Activated T-cell treated with anti-CD3 and anti-CD28 coated beads, Interleukin-2, amount 50 U/mL, for 24 hours (primary cell): ENCODE measurements around the gene MYEF2.

ENCODE experiments used
- DNase-seq: peaks from one replicate; pipeline ENCODE4 v3.0.0-alpha.2; 2020
- H3K27ac Mint-ChIP-seq: 2 replicates; pipeline ENCODE4 v1.8.0; 2020; ENCODE audit warnings: mild to moderate bottlenecking, mixed read lengths
- H3K27me3 Mint-ChIP-seq: 2 replicates; pipeline ENCODE4 v1.8.0; 2020; ENCODE audit warnings: mixed read lengths
- H3K36me3 Mint-ChIP-seq: 2 replicates; pipeline ENCODE4 v1.8.0; 2020; ENCODE audit warnings: low read depth, mixed read lengths
- H3K4me1 Mint-ChIP-seq: 2 replicates; pipeline ENCODE4 v1.8.0; 2020; ENCODE audit warnings: low read depth, mixed read lengths
- H3K4me3 Mint-ChIP-seq: 2 replicates; pipeline ENCODE4 v1.8.0; 2020; ENCODE audit warnings: mild to moderate bottlenecking, moderate library complexity, mixed read lengths
- H3K9me3 Mint-ChIP-seq: 2 replicates; pipeline ENCODE4 v1.8.0; 2020; ENCODE audit warnings: mixed read lengths

The MYEF2 gene

GRCh38 chr15:48176957-48177356 is 1.1 kb downstream of the MYEF2 start:
- peak overlapping the region; percentile 86 for H3K4me3 Mint-ChIP-seq
- H3K27me3 Mint-ChIP-seq, result peaks cover 22% of the 10 kb centered on the region
- peaks cover 3% of the 10 kb centered on the region for H3K36me3 Mint-ChIP-seq
- H3K4me1 Mint-ChIP-seq, result peaks cover 20% of the 10 kb centered on the region
- H3K9me3 Mint-ChIP-seq, result peaks cover 5% of the 10 kb centered on the region
- DNase-seq, result no peak
- H3K27ac Mint-ChIP-seq, result no peak overlapping the region

GRCh38 chr15:48176112-48176511 is 2.0 kb downstream of the MYEF2 start:
- Mint-ChIP-seq H3K27me3 (peaks cover 19% of the 10 kb centered on the region), H3K4me3 (no peak overlapping the region), H3K27ac (no peak overlapping the region), H3K36me3 (peaks cover 3% of the 10 kb centered on the region), H3K4me1 (peaks cover 20% of the 10 kb centered on the region), H3K9me3 (peaks cover 6% of the 10 kb centered on the region)
- no peak for DNase-seq

GRCh38 chr15:48175126-48175525 is 3.0 kb downstream of the MYEF2 start:
- H3K27ac Mint-ChIP-seq, result no peak overlapping the region
- no peak for DNase-seq
- H3K9me3 Mint-ChIP-seq, result peaks cover 6% of the 10 kb centered on the region
- H3K4me3 Mint-ChIP-seq, result no peak overlapping the region
- H3K27me3 Mint-ChIP-seq, result peaks cover 17% of the 10 kb centered on the region
- peaks cover 3% of the 10 kb centered on the region for H3K36me3 Mint-ChIP-seq
- peaks cover 20% of the 10 kb centered on the region for H3K4me1 Mint-ChIP-seq

GRCh38 chr15:48170981-48171380 is 7.1 kb downstream of the MYEF2 start:
- DNase-seq, result no peak
- H3K4me1 Mint-ChIP-seq, result peaks cover 7% of the 10 kb centered on the region
- H3K27ac Mint-ChIP-seq, result no peak overlapping the region
- peaks cover 6% of the 10 kb centered on the region for H3K9me3 Mint-ChIP-seq
- H3K36me3 Mint-ChIP-seq, result peaks cover 24% of the 10 kb centered on the region
- no peak overlapping the region for H3K4me3 Mint-ChIP-seq
- peaks cover 2% of the 10 kb centered on the region for H3K27me3 Mint-ChIP-seq

- Mint-ChIP-seq H3K9me3 (peaks cover 6% of the 10 kb centered on the region), H3K27me3 (no peaks in the 10 kb centered on the region), H3K36me3 (peaks cover 36% of the 10 kb centered on the region), H3K27ac (no peak overlapping the region), H3K4me3 (no peak overlapping the region), H3K4me1 (no peaks in the 10 kb centered on the region)
- DNase-seq, result no peak
Observed at GRCh38 chr15:48168616-48169015, 9.5 kb downstream of the MYEF2 start.

- Mint-ChIP-seq H3K9me3 (no peaks in the 10 kb centered on the region), H3K4me1 (no peaks in the 10 kb centered on the region), H3K4me3 (no peak overlapping the region), H3K36me3 (peaks cover 31% of the 10 kb centered on the region), H3K27me3 (no peaks in the 10 kb centered on the region), H3K27ac (no peak overlapping the region)
- no peak for DNase-seq
Observed at GRCh38 chr15:48153526-48153925, 24.6 kb downstream of the MYEF2 start.

- Mint-ChIP-seq H3K27ac (no peak overlapping the region), H3K27me3 (no peaks in the 10 kb centered on the region), H3K4me1 (peaks cover 2% of the 10 kb centered on the region), H3K4me3 (no peak overlapping the region), H3K36me3 (peaks cover 30% of the 10 kb centered on the region), H3K9me3 (no peaks in the 10 kb centered on the region)
- no peak for DNase-seq
Observed at GRCh38 chr15:48149858-48150257, 28.2 kb downstream of the MYEF2 start.

- H3K27me3 Mint-ChIP-seq, result no peaks in the 10 kb centered on the region
- H3K4me3 Mint-ChIP-seq, result no peak overlapping the region
- peaks cover 3% of the 10 kb centered on the region for H3K4me1 Mint-ChIP-seq
- H3K36me3 Mint-ChIP-seq, result peaks cover 22% of the 10 kb centered on the region
- no peak for DNase-seq
- H3K9me3 Mint-ChIP-seq, result no peaks in the 10 kb centered on the region
- no peak overlapping the region for H3K27ac Mint-ChIP-seq
Observed at GRCh38 chr15:48147358-48147757, 30.7 kb downstream of the MYEF2 start.

GRCh38 chr15:48145923-48146322 is 32.2 kb downstream of the MYEF2 start:
- peaks cover 19% of the 10 kb centered on the region for H3K36me3 Mint-ChIP-seq
- H3K4me1 Mint-ChIP-seq, result peaks cover 3% of the 10 kb centered on the region
- no peaks in the 10 kb centered on the region for H3K9me3 Mint-ChIP-seq

GRCh38 chr15:48144889-48145288 is 33.2 kb downstream of the MYEF2 start:
- H3K4me1 Mint-ChIP-seq, result peaks cover 3% of the 10 kb centered on the region
- no peak overlapping the region for H3K27ac Mint-ChIP-seq
- H3K4me3 Mint-ChIP-seq, result no peak overlapping the region
- H3K9me3 Mint-ChIP-seq, result no peaks in the 10 kb centered on the region
- peaks cover 19% of the 10 kb centered on the region for H3K36me3 Mint-ChIP-seq
- H3K27me3 Mint-ChIP-seq, result no peaks in the 10 kb centered on the region
- no peak for DNase-seq

More at GRCh38 chr15:48145923-48146322, 32.2 kb downstream of the MYEF2 start:
- no peak for DNase-seq
- Mint-ChIP-seq H3K4me3 (no peak overlapping the region), H3K27ac (no peak overlapping the region), H3K27me3 (no peaks in the 10 kb centered on the region)

- Mint-ChIP-seq H3K9me3 (no peaks in the 10 kb centered on the region), H3K4me1 (peaks cover 3% of the 10 kb centered on the region), H3K27ac (no peak overlapping the region), H3K4me3 (no peak overlapping the region), H3K27me3 (no peaks in the 10 kb centered on the region), H3K36me3 (peaks cover 17% of the 10 kb centered on the region)
- no peak for DNase-seq
Observed at GRCh38 chr15:48143856-48144255, 34.2 kb downstream of the MYEF2 start.

- Mint-ChIP-seq H3K27me3 (no peaks in the 10 kb centered on the region), H3K9me3 (no peaks in the 10 kb centered on the region), H3K4me3 (no peak overlapping the region), H3K4me1 (no peaks in the 10 kb centered on the region), H3K36me3 (no peaks in the 10 kb centered on the region), H3K27ac (no peak overlapping the region)
- DNase-seq, result no peak
Observed at GRCh38 chr15:48132874-48133273, 45.2 kb downstream of the MYEF2 start.

GRCh38 chr15:48131324-48131723 is 46.8 kb downstream of the MYEF2 start:
- H3K9me3 Mint-ChIP-seq, result no peaks in the 10 kb centered on the region
- no peaks in the 10 kb centered on the region for H3K27me3 Mint-ChIP-seq
- H3K36me3 Mint-ChIP-seq, result no peaks in the 10 kb centered on the region
- H3K4me1 Mint-ChIP-seq, result no peaks in the 10 kb centered on the region
- H3K4me3 Mint-ChIP-seq, result no peak overlapping the region
- no peak for DNase-seq
- no peak overlapping the region for H3K27ac Mint-ChIP-seq

GRCh38 chr15:48126667-48127355 is 51.3 kb downstream of the MYEF2 start:
- peaks cover 3% of the 10 kb centered on the region for H3K27me3 Mint-ChIP-seq
- H3K27ac Mint-ChIP-seq, result no peak overlapping the region
- DNase-seq, result no peak
- H3K9me3 Mint-ChIP-seq, result no peaks in the 10 kb centered on the region
- H3K36me3 Mint-ChIP-seq, result no peaks in the 10 kb centered on the region
- H3K4me3 Mint-ChIP-seq, result no peak overlapping the region
- no peaks in the 10 kb centered on the region for H3K4me1 Mint-ChIP-seq

GRCh38 chr15:48121849-48122248 is 56.2 kb downstream of the MYEF2 start:
- H3K27me3 Mint-ChIP-seq, result peaks cover 6% of the 10 kb centered on the region
- no peak overlapping the region for H3K27ac Mint-ChIP-seq
- no peaks in the 10 kb centered on the region for H3K36me3 Mint-ChIP-seq
- DNase-seq, result no peak
- no peak overlapping the region for H3K4me3 Mint-ChIP-seq
- no peaks in the 10 kb centered on the region for H3K4me1 Mint-ChIP-seq
- H3K9me3 Mint-ChIP-seq, result no peaks in the 10 kb centered on the region

GRCh38 chr15:48120745-48121144 is 57.4 kb downstream of the MYEF2 start, which contains the start of gene SLC24A5:
TSS of gene SLC24A5 (plus strand) at chr15:48120990. CDS start at chr15:48121045, 55 bp downstream.
- Mint-ChIP-seq H3K4me1 (no peaks in the 10 kb centered on the region), H3K36me3 (no peaks in the 10 kb centered on the region), H3K27ac (no peak within 1 kb of the TSS), H3K4me3 (no peak within 1 kb of the TSS), H3K27me3 (peaks cover 6% of the 10 kb centered on the region), H3K9me3 (no peaks in the 10 kb centered on the region)
- no peak for DNase-seq
